ENCODE measurements around the gene LMX1B. TPM values are rescaled to one million over a fixed set of nuclear protein-coding genes. Genes with fewer than 3 reads are reported as not detected.
A peak's percentile ranks its signal among the peaks of the same experiment; 100 is the strongest.
"Not testable (repeated sequence)": the region's sequence is repeated elsewhere in the genome, so short reads cannot be mapped to it uniquely, and the experiment has no call there.

Gene LMX1B
- total and polyA plus RNA-seq, 4 experiments from 2014 or later = not detected

- CTCF ChIA-PET (ENCODE audit: partially characterized antibody) = interaction anchor here (2.2 to 5.5 kb wide), 2 partner anchors 24 to 28 kb away, joined by 5 to 35 read pairs; no protein-coding TSS in a partner anchor
- POLR2A ChIA-PET (ENCODE audit: partially characterized antibody); H3K27ac ChIP-seq (ENCODE audit: low read depth, low read length); H3K27ac Mint-ChIP-seq; H3K4me3 Mint-ChIP-seq; intact Hi-C loops (cut with micrococcal nuclease); H3K4me1 Mint-ChIP-seq; H3K9me3 ChIP-seq (ENCODE audit: control insufficient read depth in 1 of 2, low read length in 2 of 2); H3K36me3 Mint-ChIP-seq; DNase-seq; H3K27me3 ChIP-seq (ENCODE audit: insufficient read depth, low read length); H3K4me3 ChIP-seq (ENCODE audit: low read length in 2 of 2); H3K36me3 ChIP-seq (ENCODE audit: insufficient read depth, low read length); H3K27me3 Mint-ChIP-seq; H3K4me1 ChIP-seq (ENCODE audit: insufficient read depth, low read length): not testable (repeated sequence)
- peaks cover 3 to 21% (median 13%) of the 10 kb centered on the region in 8 donors for H3K9me3 Mint-ChIP-seq
Measured at GRCh38 chr9:126730592-126730991, 116.9 kb downstream of the LMX1B start.

- DNase-seq = no peak
- H3K4me3 Mint-ChIP-seq = no peak overlapping the region
- CTCF ChIA-PET (ENCODE audit: partially characterized antibody) = interaction anchor here (0.7 to 5.5 kb wide), 3 partner anchors 27 to 59 kb away, joined by 4 to 35 read pairs (median 6); no protein-coding TSS in a partner anchor
- intact Hi-C loops (cut with micrococcal nuclease) = no loop called here
- peaks cover 0 to 3% of the 10 kb centered on the region in 2 donors for H3K27me3 Mint-ChIP-seq
- Histone ChIP-seq H3K36me3 (ENCODE audit: insufficient read depth, low read length) (no peaks in the 10 kb centered on the region), H3K9me3 (ENCODE audit: control insufficient read depth in 1 of 2, low read length in 2 of 2) (peaks cover 0 to 4% of the 10 kb centered on the region in 2 donors), H3K4me3 (ENCODE audit: low read length in 2 of 2) (no peak overlapping the region), H3K4me1 (ENCODE audit: insufficient read depth, low read length) (no peaks in the 10 kb centered on the region), H3K27me3 (ENCODE audit: insufficient read depth, low read length) (no peaks in the 10 kb centered on the region), H3K27ac (ENCODE audit: low read depth, low read length) (no peak overlapping the region)
- H3K36me3 Mint-ChIP-seq = peaks cover 0 to 4% of the 10 kb centered on the region in 2 donors
- POLR2A ChIA-PET (ENCODE audit: partially characterized antibody) = interaction anchor here (2.1 kb wide), 1 partner anchor 10 kb away, joined by 13 read pairs; no protein-coding TSS in a partner anchor
- H3K27ac Mint-ChIP-seq = no peak overlapping the region
- peaks cover 5 to 28% (median 21%) of the 10 kb centered on the region in 8 donors for H3K9me3 Mint-ChIP-seq
- no peaks in the 10 kb centered on the region for H3K4me1 Mint-ChIP-seq
Measured at GRCh38 chr9:126733005-126733404, 119.3 kb downstream of the LMX1B start.

- no peaks in the 10 kb centered on the region for H3K4me1 ChIP-seq (ENCODE audit: insufficient read depth, low read length)
- H3K36me3 ChIP-seq (ENCODE audit: insufficient read depth, low read length) = no peaks in the 10 kb centered on the region
- H3K27ac Mint-ChIP-seq = no peak overlapping the region
- peaks cover 0 to 4% of the 10 kb centered on the region in 2 donors for H3K27me3 Mint-ChIP-seq
- peaks cover 0 to 4% of the 10 kb centered on the region in 2 donors for H3K9me3 ChIP-seq (ENCODE audit: control insufficient read depth in 1 of 2, low read length in 2 of 2)
- H3K9me3 Mint-ChIP-seq = peaks cover 5 to 28% (median 21%) of the 10 kb centered on the region in 8 donors
- no peaks in the 10 kb centered on the region for H3K27me3 ChIP-seq (ENCODE audit: insufficient read depth, low read length)
- H3K36me3 Mint-ChIP-seq = peaks cover 0 to 4% of the 10 kb centered on the region in 2 donors
- no peak overlapping the region for H3K27ac ChIP-seq (ENCODE audit: low read depth, low read length)
- ChIA-PET POLR2A (ENCODE audit: partially characterized antibody) (interaction anchor here (1.3 kb wide), 1 partner anchor 11 kb away, joined by 4 read pairs; no protein-coding TSS in a partner anchor), CTCF (ENCODE audit: partially characterized antibody) (interaction anchor here (1.3 to 5.5 kb wide), 4 partner anchors 9 to 47 kb away, joined by 4 to 35 read pairs (median 5); no protein-coding TSS in a partner anchor)
- intact Hi-C loops (cut with micrococcal nuclease) = no loop called here
- H3K4me3 ChIP-seq (ENCODE audit: low read length in 2 of 2) = no peak overlapping the region
- H3K4me1 Mint-ChIP-seq = no peaks in the 10 kb centered on the region
- no peak for DNase-seq
- H3K4me3 Mint-ChIP-seq = no peak overlapping the region
Measured at GRCh38 chr9:126734877-126735276, 121.1 kb downstream of the LMX1B start.

GRCh38 chr9:126735482-126735881, 121.8 kb downstream of the LMX1B start:
- no peak overlapping the region for H3K27ac Mint-ChIP-seq
- intact Hi-C loops (cut with micrococcal nuclease) = no loop called here

GRCh38 chr9:126738553-126738952, 124.8 kb downstream of the LMX1B start:
- Histone ChIP-seq H3K9me3 (ENCODE audit: control insufficient read depth in 1 of 2, low read length in 2 of 2) (peaks cover 0 to 4% of the 10 kb centered on the region in 2 donors), H3K4me1 (ENCODE audit: insufficient read depth, low read length) (no peaks in the 10 kb centered on the region), H3K27ac (ENCODE audit: low read depth, low read length) (no peak overlapping the region), H3K4me3 (ENCODE audit: low read length in 2 of 2) (no peak overlapping the region), H3K36me3 (ENCODE audit: insufficient read depth, low read length) (no peaks in the 10 kb centered on the region), H3K27me3 (ENCODE audit: insufficient read depth, low read length) (no peaks in the 10 kb centered on the region)
- no peak overlapping the region for H3K4me3 Mint-ChIP-seq
- peaks cover 0 to 1% of the 10 kb centered on the region in 2 donors for H3K27me3 Mint-ChIP-seq
- peaks cover 0 to 4% of the 10 kb centered on the region in 2 donors for H3K36me3 Mint-ChIP-seq
- CTCF ChIA-PET (ENCODE audit: partially characterized antibody) = interaction anchor here (1.4 kb wide), 1 partner anchor 31 kb away, joined by 3 read pairs; no protein-coding TSS in a partner anchor
- H3K4me1 Mint-ChIP-seq = no peaks in the 10 kb centered on the region
- H3K27ac Mint-ChIP-seq = no peak overlapping the region
- DNase-seq = no peak
- intact Hi-C loops (cut with micrococcal nuclease) = no loop called here
- POLR2A ChIA-PET (ENCODE audit: partially characterized antibody) = interaction anchor here (0.7 kb wide), 1 partner anchor 15 kb away, joined by 3 read pairs; no protein-coding TSS in a partner anchor
- H3K9me3 Mint-ChIP-seq = peaks cover 5 to 28% (median 21%) of the 10 kb centered on the region in 8 donors

More at GRCh38 chr9:126735482-126735881, 121.8 kb downstream of the LMX1B start:
- Histone ChIP-seq H3K4me1 (ENCODE audit: insufficient read depth, low read length) (no peaks in the 10 kb centered on the region), H3K36me3 (ENCODE audit: insufficient read depth, low read length) (no peaks in the 10 kb centered on the region), H3K27me3 (ENCODE audit: insufficient read depth, low read length) (no peaks in the 10 kb centered on the region), H3K27ac (ENCODE audit: low read depth, low read length) (no peak overlapping the region), H3K9me3 (ENCODE audit: control insufficient read depth in 1 of 2, low read length in 2 of 2) (peaks cover 0 to 4% of the 10 kb centered on the region in 2 donors), H3K4me3 (ENCODE audit: low read length in 2 of 2) (no peak overlapping the region)
- no peak overlapping the region for H3K4me3 Mint-ChIP-seq
- H3K36me3 Mint-ChIP-seq = peaks cover 0 to 4% of the 10 kb centered on the region in 2 donors
- H3K27me3 Mint-ChIP-seq = peaks cover 0 to 4% of the 10 kb centered on the region in 2 donors
- CTCF ChIA-PET (ENCODE audit: partially characterized antibody) = interaction anchor here (1.3 to 5.5 kb wide), 4 partner anchors 8 to 46 kb away, joined by 4 to 35 read pairs (median 5); no protein-coding TSS in a partner anchor
- peaks cover 5 to 28% (median 21%) of the 10 kb centered on the region in 8 donors for H3K9me3 Mint-ChIP-seq
- POLR2A ChIA-PET (ENCODE audit: partially characterized antibody) = interaction anchor here (1.3 kb wide), 1 partner anchor 12 kb away, joined by 4 read pairs; no protein-coding TSS in a partner anchor
- no peaks in the 10 kb centered on the region for H3K4me1 Mint-ChIP-seq
- DNase-seq = no peak

GRCh38 chr9:126743041-126743440, 129.3 kb downstream of the LMX1B start:
- Histone ChIP-seq H3K9me3 (ENCODE audit: control insufficient read depth in 1 of 2, low read length in 2 of 2) (no peaks in the 10 kb centered on the region), H3K36me3 (ENCODE audit: insufficient read depth, low read length) (no peaks in the 10 kb centered on the region), H3K4me3 (ENCODE audit: low read length in 2 of 2) (no peak overlapping the region), H3K4me1 (ENCODE audit: insufficient read depth, low read length) (peaks cover 7% of the 10 kb centered on the region), H3K27ac (ENCODE audit: low read depth, low read length) (no peak overlapping the region), H3K27me3 (ENCODE audit: insufficient read depth, low read length) (no peaks in the 10 kb centered on the region)
- CTCF ChIA-PET (ENCODE audit: partially characterized antibody) = interaction anchor here (0.8 to 7.0 kb wide), 4 partner anchors 8 to 39 kb away, joined by 3 to 37 read pairs (median 4); no protein-coding TSS in a partner anchor
- peaks cover 4 to 19% (median 13%) of the 10 kb centered on the region in 4 donors for H3K4me1 Mint-ChIP-seq
- peaks cover 0 to 1% of the 10 kb centered on the region in 2 donors for H3K27me3 Mint-ChIP-seq
- no peaks in the 10 kb centered on the region for H3K9me3 Mint-ChIP-seq
- POLR2A ChIA-PET (ENCODE audit: partially characterized antibody) = interaction anchor here (2.8 kb wide), 1 partner anchor 20 kb away, joined by 8 read pairs; no protein-coding TSS in a partner anchor
- H3K4me3 Mint-ChIP-seq = no peak overlapping the region
- no peaks in the 10 kb centered on the region for H3K36me3 Mint-ChIP-seq
- intact Hi-C loops (cut with micrococcal nuclease) = no loop called here
- DNase-seq = no peak
- no peak overlapping the region for H3K27ac Mint-ChIP-seq

GRCh38 chr9:126745574-126746411, 132.1 kb downstream of the LMX1B start:
- no peak overlapping the region for H3K4me3 Mint-ChIP-seq
- no peak for DNase-seq
- H3K36me3 ChIP-seq (ENCODE audit: insufficient read depth, low read length) = no peaks in the 10 kb centered on the region
- H3K27me3 ChIP-seq (ENCODE audit: insufficient read depth, low read length) = no peaks in the 10 kb centered on the region
- peaks cover 11% of the 10 kb centered on the region for H3K4me1 ChIP-seq (ENCODE audit: insufficient read depth, low read length)
- no peaks in the 10 kb centered on the region for H3K9me3 ChIP-seq (ENCODE audit: control insufficient read depth in 1 of 2, low read length in 2 of 2)
- peaks cover 17 to 30% (median 18%) of the 10 kb centered on the region in 4 donors for H3K4me1 Mint-ChIP-seq
- CTCF ChIA-PET (ENCODE audit: partially characterized antibody) = interaction anchor here (7.0 kb wide), 1 partner anchor 40 kb away, joined by 37 read pairs; no protein-coding TSS in a partner anchor
- peaks cover 3% of the 10 kb centered on the region in 2 donors for H3K27me3 Mint-ChIP-seq
- H3K9me3 Mint-ChIP-seq = no peaks in the 10 kb centered on the region
- H3K4me3 ChIP-seq (ENCODE audit: low read length in 2 of 2) = no peak overlapping the region
- no peak overlapping the region for H3K27ac ChIP-seq (ENCODE audit: low read depth, low read length)
- POLR2A ChIA-PET (ENCODE audit: partially characterized antibody) = no interaction called here
- no peaks in the 10 kb centered on the region for H3K36me3 Mint-ChIP-seq
- intact Hi-C loops (cut with micrococcal nuclease) = no loop called here
- peak overlapping the region in 3 of 7 donors; percentile 13 to 23 (median 22) for H3K27ac Mint-ChIP-seq

Measured in CD4-positive, alpha-beta memory T cell (primary cell).